Mesodermal cell (in vitro differentiated cells): ENCODE results near the gene MYBPC2.

ENCODE experiments used
- H3K27ac ChIP-seq: 2 replicates; pipeline ENCODE4 v1.7.0; 2013; ENCODE audit warnings: mild to moderate bottlenecking, low read depth, low read length, moderate library complexity; ENCODE audit not compliant: severe bottlenecking
- H3K36me3 ChIP-seq: 2 replicates; pipeline ENCODE4 v1.7.1; 2013; ENCODE audit warnings: mild to moderate bottlenecking, low read length, moderate library complexity; ENCODE audit not compliant: control insufficient read depth, insufficient read depth
- H3K4me1 ChIP-seq: one replicate; pipeline ENCODE4 v1.7.1; 2013; ENCODE audit warnings: mild to moderate bottlenecking, low read length; ENCODE audit not compliant: insufficient read depth, control insufficient read depth, poor library complexity, severe bottlenecking
- H3K4me3 ChIP-seq: 2 replicates; pipeline ENCODE4 v1.7.0; 2013; ENCODE audit warnings: low read length, control low read depth, mild to moderate bottlenecking; ENCODE audit not compliant: insufficient read depth, poor library complexity, severe bottlenecking; ENCODE audit errors: extremely low read depth
- H3K9me3 ChIP-seq: 2 replicates; pipeline ENCODE4 v1.7.1; 2013; ENCODE audit warnings: mild to moderate bottlenecking, low read length, moderate library complexity; ENCODE audit not compliant: control insufficient read depth
- WGBS, 2 experiments: methylation state at CpG; one replicate each; pipeline ENCODE4 v1.1.5; 2013; ENCODE audit warnings: missing lambda C conversion rate in 2 of 2; ENCODE audit not compliant: insufficient coverage in 2 of 2; 5-methylcytosine and 5-hydroxymethylcytosine counted together

The MYBPC2 gene

DNA sequence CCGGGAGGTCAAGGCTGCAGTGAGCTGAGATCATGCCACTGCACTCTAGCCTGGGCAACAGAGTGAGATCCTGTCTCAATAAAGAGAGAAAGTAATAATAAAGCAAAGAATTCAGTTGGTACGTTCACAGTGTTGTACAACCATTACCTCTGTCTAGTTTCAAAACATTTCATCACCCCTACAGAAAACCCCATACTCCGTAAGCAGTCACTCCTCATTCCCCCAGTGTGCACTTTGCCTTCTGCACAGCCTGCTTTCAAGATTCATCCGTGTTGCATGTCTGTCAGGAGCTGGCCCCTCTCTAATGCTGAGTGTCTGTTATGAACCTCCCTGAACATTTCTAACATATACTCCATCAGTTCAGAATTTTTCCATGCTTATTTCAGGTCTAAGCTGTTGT lies 39.1 kb upstream of the MYBPC2 start:
- Histone ChIP-seq H3K4me1 (no peaks in the 10 kb centered on the region), H3K4me3 (no peak overlapping the region), H3K9me3 (peaks cover 6% of the 10 kb centered on the region), H3K36me3 (peaks cover 55% of the 10 kb centered on the region), H3K27ac (no peak overlapping the region)
- 96 to 100% methylated on average over 2 to 3 of the region's 4 CpGs for WGBS, 2 experiments

DNA sequence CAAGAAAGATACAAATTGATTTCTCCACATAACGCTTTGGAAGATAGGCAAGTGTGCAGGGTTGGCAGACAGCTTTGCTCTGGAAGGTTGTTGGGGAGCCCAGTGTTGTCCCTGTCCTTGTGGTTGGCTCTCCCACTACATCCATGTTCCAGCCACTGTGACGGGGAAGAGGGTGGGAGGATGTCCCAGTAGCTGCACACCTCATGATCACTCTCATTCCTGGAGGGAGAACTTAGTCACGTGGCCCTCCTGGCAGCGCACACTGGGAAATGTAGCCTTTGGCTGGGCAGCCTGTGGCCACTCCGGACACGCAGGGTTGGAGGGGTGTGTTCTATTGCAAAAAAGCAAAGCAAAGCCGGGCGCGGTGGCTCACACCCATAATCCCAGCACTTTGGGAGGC lies 38.7 kb upstream of the MYBPC2 start:
- H3K9me3 ChIP-seq: peaks cover 4% of the 10 kb centered on the region
- no peak overlapping the region for H3K27ac ChIP-seq
- no peaks in the 10 kb centered on the region for H3K4me1 ChIP-seq
- WGBS, 2 experiments: 93 to 95% methylated on average over 3 to 5 of the region's 9 CpGs
- H3K36me3 ChIP-seq: peaks cover 54% of the 10 kb centered on the region
- no peak overlapping the region for H3K4me3 ChIP-seq

DNA sequence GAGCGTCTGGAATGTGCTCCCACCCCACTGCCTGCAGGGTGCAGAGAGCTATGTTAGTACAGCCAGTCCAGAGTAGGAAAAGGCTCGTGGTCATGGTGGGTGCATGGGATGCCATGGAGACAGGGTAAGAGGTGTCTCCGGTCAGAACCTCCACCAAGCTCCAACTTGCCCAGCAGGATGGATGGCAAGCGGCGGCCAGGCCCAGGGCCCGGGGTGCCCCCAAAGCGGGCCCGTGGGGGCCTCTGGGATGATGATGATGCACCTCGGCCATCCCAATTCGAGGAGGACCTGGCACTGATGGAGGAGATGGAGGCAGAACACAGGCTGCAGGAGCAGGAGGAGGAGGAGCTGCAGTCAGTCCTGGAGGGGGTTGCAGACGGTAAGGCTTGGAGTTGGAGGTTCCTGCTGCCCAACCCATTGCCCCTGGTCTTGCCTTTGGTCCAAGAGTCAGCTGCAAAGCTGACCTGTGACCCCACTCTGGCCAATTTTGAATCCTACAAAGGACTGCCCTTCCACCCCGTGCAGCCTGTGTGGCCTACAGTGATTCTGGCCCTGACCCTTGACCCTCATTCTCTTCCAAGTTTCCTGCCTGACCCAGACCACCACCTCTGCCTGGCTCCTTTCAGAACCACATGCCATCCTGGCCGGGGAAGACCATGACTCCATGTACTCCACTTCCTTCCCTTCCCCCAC lies 33.9 kb upstream of the MYBPC2 start:
- Histone ChIP-seq H3K27ac (no peak overlapping the region), H3K4me1 (no peaks in the 10 kb centered on the region), H3K4me3 (no peak overlapping the region), H3K9me3 (no peaks in the 10 kb centered on the region), H3K36me3 (peaks cover 52% of the 10 kb centered on the region)
- 97% methylated on average over 11 to 12 of the region's 13 CpGs for WGBS, 2 experiments

DNA sequence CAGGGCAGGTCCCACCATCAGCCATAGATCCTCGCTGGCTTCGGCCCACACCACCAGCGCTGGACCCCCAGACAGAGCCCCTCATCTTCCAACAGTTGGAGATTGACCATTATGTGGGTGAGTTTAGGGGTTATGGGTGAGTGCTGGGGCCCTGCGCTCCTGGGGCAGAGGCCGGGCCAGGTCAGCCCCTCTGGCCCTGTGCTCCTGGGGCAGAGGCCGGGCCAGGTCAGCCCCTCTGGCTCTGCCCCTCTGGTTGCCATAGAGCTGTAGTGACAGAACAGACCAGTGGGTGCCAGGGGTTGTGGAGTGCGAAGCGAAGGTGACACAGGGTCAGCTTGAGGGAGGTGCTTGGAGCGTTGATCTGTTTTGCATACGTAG lies 33.3 kb upstream of the MYBPC2 start:
- Histone ChIP-seq H3K4me1 (no peaks in the 10 kb centered on the region), H3K9me3 (no peaks in the 10 kb centered on the region), H3K36me3 (peaks cover 50% of the 10 kb centered on the region), H3K27ac (no peak overlapping the region), H3K4me3 (no peak overlapping the region)
- 95% methylated on average over 3 to 5 of the region's 10 CpGs for WGBS, 2 experiments

DNA sequence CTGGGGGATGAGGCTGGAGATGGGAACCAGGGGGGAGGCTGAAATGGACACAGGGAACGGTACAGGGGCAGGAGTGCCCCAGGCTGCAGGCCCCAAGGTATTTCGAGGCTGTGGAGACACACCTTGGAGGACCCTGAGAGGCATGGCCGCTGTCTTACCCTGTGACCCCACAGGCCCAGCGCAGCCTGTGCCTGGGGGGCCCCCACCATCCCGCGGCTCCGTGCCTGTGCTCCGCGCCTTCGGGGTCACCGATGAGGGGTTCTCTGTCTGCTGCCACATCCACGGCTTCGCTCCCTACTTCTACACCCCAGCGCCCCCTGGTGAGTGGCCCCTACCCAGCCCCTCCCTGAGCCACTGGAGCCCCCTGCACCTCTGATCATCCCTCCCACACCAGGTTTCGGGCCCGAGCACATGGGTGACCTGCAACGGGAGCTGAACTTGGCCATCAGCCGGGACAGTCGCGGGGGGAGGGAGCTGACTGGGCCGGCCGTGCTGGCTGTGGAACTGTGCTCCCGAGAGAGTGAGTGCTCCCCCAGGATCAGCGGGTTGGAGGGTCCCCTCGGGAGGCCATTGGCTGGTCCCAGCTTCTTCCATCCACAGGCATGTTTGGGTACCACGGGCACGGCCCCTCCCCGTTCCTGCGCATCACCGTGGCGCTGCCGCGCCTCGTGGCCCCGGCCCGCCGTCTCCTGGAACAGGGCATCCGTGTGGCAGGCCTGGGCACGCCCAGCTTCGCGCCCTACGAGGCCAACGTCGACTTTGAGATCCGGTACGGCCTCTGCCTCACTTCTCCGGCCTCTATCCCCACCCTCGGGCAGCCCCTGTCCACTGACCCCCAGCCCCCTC lies 30.9 kb upstream of the MYBPC2 start:
- 96% methylated on average over 31 to 48 of the region's 48 CpGs for WGBS, 2 experiments
- no peak overlapping the region for H3K27ac ChIP-seq
- H3K4me3 ChIP-seq: no peak overlapping the region
- no peaks in the 10 kb centered on the region for H3K9me3 ChIP-seq
- no peaks in the 10 kb centered on the region for H3K4me1 ChIP-seq
- H3K36me3 ChIP-seq: peaks cover 56% of the 10 kb centered on the region

GRCh38 chr19:50402544-50403301 lies 30.0 kb upstream of the MYBPC2 start:
- H3K27ac ChIP-seq: no peak overlapping the region
- WGBS, 2 experiments: 97 to 98% methylated on average over 33 to 39 of the region's 41 CpGs
- no peaks in the 10 kb centered on the region for H3K4me1 ChIP-seq
- H3K4me3 ChIP-seq: no peak overlapping the region
- no peaks in the 10 kb centered on the region for H3K9me3 ChIP-seq
- H3K36me3 ChIP-seq: peaks cover 60% of the 10 kb centered on the region

DNA sequence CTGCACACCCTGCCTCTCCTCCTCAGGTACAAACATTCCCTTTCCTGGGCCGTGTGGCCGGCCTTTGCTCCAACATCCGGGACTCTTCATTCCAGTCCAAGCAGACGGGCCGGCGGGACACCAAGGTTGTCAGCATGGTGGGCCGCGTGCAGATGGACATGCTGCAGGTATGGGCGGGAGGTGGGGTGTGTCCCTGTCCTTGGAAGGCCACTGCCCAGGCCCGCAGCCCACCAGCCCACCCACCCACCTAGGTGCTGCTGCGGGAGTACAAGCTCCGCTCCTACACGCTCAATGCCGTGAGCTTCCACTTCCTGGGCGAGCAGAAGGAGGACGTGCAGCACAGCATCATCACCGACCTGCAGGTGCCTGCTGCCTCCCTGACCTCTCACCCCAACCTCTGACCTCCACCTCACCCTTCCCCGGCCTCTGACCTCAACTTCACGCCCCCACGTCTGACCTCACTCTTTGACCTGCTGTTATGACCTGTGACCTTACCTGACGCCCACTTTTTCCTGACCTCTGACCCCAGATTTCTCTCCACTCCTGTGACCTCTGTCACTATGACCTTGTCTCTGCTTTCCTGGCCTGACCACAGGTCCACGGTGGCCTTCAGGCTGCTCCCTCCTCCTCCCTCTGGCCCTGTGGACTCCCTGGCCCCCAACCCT lies 26.4 kb upstream of the MYBPC2 start:
- Histone ChIP-seq H3K4me1 (no peaks in the 10 kb centered on the region), H3K9me3 (no peaks in the 10 kb centered on the region), H3K27ac (no peak overlapping the region), H3K4me3 (no peak overlapping the region), H3K36me3 (peaks cover 83% of the 10 kb centered on the region)
- 94 to 96% methylated on average over 17 to 22 of the region's 22 CpGs for WGBS, 2 experiments

- 97 to 98% methylated on average over 16 to 18 of the region's 19 CpGs for WGBS, 2 experiments
- Histone ChIP-seq H3K9me3 (no peaks in the 10 kb centered on the region), H3K36me3 (peaks cover 79% of the 10 kb centered on the region), H3K27ac (no peak overlapping the region), H3K4me3 (no peak overlapping the region), H3K4me1 (no peaks in the 10 kb centered on the region)
These were observed 25.9 kb upstream of the MYBPC2 start for GRCh38 chr19:50406829-50407228.

DNA sequence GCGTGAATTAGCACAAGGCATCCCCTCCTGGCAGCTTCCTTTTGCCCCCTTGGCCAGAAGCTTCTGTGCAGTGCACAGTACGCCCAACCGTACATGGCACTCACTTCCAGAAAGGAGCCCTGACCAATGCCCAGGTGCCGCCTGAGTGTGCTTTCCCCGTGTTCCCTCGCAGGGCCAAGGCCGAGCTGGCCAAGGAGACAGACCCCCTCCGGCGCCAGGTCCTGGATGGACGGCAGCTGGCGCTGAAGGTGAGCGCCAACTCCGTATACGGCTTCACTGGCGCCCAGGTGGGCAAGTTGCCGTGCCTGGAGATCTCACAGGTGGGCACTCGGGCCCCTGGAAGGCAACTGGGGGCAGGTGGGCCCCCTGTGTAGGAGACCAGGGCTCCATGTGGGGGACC lies 23.3 kb upstream of the MYBPC2 start:
- Histone ChIP-seq H3K4me1 (no peaks in the 10 kb centered on the region), H3K36me3 (peaks cover 70% of the 10 kb centered on the region), H3K27ac (no peak overlapping the region), H3K9me3 (no peaks in the 10 kb centered on the region), H3K4me3 (no peak overlapping the region)
- 97 to 99% methylated on average over 15 to 17 of the region's 17 CpGs for WGBS, 2 experiments

GRCh38 chr19:50410109-50410508 lies 22.6 kb upstream of the MYBPC2 start:
- 90 to 91% methylated on average over 7 to 9 of the region's 10 CpGs for WGBS, 2 experiments
- Histone ChIP-seq H3K4me1 (no peaks in the 10 kb centered on the region), H3K36me3 (peaks cover 65% of the 10 kb centered on the region), H3K27ac (no peak overlapping the region), H3K9me3 (no peaks in the 10 kb centered on the region), H3K4me3 (no peak overlapping the region)
